ENCODE results near the gene MEX3D.

MEX3D gene

DNA sequence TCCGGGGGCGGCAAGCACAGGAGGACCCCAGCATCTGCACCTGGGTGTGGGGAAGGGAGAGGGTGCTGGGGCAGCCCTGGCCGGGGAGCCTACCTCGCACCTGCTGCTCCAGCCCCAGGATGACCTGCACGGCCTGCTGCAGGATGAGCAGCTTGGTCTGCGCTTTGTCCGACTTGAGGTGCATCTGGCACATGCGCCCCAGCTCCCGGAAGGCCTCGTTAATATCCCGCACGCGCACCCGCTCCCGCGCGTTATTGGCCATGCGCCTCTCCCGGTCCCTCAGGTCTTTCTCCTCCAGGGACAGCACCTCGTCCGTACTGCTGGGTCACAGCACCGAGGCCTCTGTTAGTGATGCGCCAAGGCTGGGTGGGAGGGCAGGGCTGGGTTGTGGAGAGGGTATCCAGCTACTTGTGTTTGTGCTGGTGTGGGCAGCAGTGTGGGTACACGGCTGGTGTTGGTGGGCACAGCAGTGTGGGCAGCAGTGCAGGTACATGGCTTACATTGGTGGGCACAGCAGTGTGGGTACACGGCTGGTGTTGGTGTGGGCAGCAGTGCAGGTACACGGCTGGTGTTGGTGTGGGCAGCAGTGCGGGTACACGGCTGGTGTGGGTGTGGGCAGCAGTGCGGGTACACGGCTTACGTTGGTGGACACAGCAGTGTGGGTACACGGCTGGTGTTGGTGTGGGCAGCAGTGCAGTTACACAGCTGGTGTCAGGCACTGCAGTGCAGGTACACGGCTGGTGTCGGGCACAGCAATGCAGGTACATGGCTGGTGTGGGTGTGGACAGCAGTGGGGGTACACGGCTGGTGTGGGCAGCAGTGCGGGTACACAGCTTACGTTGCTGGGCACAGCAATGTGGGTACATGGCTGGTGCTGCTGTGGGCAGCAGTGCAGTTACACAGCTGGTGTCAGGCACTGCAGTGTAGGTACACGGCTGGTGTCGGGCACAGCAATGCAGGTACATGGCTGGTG, 44.3 kb upstream of the MEX3D start:
- TF ChIP-seq, protein P1, sequence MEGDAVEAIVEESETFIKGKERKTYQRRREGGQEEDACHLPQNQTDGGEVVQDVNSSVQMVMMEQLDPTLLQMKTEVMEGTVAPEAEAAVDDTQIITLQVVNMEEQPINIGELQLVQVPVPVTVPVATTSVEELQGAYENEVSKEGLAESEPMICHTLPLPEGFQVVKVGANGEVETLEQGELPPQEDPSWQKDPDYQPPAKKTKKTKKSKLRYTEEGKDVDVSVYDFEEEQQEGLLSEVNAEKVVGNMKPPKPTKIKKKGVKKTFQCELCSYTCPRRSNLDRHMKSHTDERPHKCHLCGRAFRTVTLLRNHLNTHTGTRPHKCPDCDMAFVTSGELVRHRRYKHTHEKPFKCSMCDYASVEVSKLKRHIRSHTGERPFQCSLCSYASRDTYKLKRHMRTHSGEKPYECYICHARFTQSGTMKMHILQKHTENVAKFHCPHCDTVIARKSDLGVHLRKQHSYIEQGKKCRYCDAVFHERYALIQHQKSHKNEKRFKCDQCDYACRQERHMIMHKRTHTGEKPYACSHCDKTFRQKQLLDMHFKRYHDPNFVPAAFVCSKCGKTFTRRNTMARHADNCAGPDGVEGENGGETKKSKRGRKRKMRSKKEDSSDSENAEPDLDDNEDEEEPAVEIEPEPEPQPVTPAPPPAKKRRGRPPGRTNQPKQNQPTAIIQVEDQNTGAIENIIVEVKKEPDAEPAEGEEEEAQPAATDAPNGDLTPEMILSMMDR (IDR thresholded peaks at IDR 0.05; ENCODE audit: extremely low read depth, missing control alignments): no peak
- DNase-seq (ENCODE audit: low spot score): no peak

DNA sequence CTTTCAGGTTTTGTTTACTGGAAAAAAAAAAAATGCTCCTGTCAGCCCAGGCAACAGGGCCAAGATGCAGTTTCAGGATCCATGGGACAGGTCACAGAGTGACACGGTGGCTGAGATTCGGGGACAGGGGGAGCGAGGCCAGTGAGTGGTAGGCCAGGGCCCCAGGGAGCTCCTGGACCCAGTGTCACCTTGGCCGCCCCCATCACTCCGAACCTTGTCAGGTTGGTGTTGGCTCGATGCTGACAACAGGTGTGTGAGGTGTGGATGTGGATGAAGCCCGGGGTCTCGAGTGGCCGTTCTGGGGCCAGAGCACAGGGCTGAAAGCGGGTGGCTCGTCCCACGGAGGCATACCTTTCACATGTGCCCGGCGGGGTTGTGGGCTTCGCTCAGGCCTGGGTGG, 43.2 kb upstream of the MEX3D start:
- TF ChIP-seq, protein P1 (IDR thresholded peaks at IDR 0.05; ENCODE audit: extremely low read depth, missing control alignments): no peak
- peak; percentile 18 for DNase-seq (ENCODE audit: low spot score)

DNA sequence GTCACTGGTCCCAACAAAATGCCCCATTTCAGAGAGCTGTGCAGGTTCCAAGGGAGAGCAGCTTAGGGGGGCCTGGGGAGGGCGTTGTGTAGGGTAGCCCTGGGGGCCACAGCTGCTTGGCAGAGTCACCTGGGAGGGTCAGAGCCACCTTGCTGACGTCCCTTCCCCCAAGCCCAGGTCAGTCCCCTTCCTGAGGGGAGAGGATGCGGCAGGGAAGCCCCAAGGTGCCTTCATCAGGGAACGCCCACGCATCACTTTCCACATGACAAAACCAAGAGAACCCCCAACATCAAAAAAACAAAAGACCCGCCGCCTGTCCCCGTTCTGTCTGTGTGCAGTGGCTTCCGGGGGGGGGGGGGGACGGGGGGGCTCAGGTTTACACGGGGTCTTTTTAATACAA, 42.5 kb upstream of the MEX3D start:
- peak; percentile 13 for DNase-seq (ENCODE audit: low spot score)
- TF ChIP-seq, protein P1 (IDR thresholded peaks at IDR 0.05; ENCODE audit: extremely low read depth, missing control alignments): no peak

DNA sequence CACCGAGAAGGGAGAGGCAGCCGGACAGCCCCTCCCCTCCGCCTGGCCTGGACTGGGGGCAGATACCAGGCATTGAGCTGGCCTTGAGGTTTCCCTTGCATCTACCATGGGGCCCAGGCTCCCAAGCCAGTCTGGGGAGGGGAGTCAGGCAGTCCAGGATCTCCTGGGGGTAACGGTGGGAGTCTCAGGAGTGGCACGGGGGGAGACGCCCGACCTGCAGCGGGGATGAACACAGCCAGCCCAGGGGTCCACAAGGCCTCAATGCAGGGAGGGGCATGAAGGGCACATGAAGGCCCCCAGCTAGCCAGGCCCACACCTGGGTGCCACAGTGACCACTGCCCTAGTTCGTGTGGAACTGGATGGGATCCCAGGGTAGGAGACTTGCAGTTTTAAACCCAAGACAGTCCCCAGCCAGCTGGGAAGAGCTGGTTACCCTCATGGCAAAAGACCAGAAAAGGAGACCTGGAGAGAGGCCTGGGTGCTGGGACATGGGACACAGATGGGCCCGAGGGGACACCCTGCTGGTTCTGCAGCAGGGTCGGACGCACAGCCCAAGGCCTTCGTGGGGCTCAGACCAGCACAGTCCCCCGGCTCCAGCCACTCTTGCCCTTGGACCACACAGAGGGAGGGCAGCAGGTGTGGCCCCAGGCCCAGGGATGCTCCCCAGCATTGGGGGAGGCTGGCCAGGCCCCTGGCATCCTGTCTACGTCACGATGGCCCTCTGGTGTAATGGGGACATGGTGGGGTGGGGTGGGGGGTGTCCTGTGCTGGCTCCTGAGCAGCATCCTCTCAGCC, 41.8 kb upstream of the MEX3D start:
- DNase-seq (ENCODE audit: low spot score): peak; percentile 17
- TF ChIP-seq, protein P1 (IDR thresholded peaks at IDR 0.05; ENCODE audit: extremely low read depth, missing control alignments): no peak

DNA sequence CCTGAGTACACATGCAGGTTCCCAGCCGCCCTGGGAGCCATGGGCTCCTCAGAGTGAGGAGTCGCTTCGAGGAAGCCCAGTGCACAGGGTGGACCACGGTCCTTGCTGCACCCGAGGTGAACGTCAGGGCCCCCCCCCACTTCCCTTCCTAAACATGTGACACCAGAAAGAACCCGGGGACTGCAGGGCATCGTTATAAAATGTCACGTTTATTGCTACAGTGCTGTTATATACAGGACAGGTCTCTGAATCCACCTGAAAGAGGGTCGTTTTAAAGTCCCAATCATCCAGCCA, 40.9 kb upstream of the MEX3D start:
- peak; percentile 23 for DNase-seq (ENCODE audit: low spot score)
- TF ChIP-seq, protein P1 (IDR thresholded peaks at IDR 0.05; ENCODE audit: extremely low read depth, missing control alignments): no peak

DNA sequence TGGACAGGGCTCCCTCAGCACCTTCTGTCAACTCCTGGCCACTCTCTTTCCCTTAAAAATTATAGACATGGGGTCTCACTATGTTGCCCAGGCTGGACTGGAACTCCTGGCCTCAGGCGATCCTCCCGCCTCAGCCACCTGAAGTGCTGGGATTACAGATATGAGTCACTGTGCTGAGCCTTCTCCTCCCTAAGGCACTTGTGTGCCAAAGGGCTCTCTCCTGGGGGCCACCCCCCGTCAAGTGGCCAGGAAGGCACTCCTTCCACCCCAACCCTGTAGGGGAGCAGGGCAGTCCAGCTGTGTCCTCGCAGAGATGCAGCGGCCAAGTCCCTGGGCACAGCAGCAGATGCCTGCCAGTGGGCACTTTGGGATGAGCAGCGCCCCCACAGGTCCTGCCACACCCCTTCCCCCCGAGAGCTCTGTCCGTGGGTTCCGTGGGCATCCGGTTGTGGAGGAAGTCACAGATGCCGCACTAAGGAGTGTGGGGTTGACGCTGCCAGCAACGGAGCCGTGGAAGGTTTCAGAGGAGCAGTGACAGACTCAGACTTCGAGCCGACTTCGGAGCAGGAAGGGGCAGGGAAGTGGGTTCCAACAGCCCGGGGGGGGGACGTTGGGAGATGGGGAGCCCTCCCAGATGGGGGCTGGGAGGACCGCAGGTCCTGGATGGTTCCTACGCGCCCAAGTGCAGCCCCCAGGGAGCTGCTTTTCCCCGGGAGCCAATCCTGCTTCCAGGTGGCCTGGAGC, 40.4 kb upstream of the MEX3D start:
- TF ChIP-seq, protein P1 (IDR thresholded peaks at IDR 0.05; ENCODE audit: extremely low read depth, missing control alignments): no peak
- DNase-seq (ENCODE audit: low spot score): peak; percentile 21

Data from GM20000 (cell line).